Activated CD8-positive, alpha-beta memory T cell treated with anti-CD3 and anti-CD28 coated beads for 4 hours (primary cell): ENCODE data around the gene CEACAM3.
A peak's percentile ranks its signal among the peaks of the same experiment; 100 is the strongest.
"Not testable (repeated sequence)": the region's sequence is repeated elsewhere in the genome, so short reads cannot be mapped to it uniquely, and the experiment has no call there.

Source experiments
- DNase-seq, 2 donors: peaks; one replicate each; pipeline ENCODE4 v3.0.0-alpha.2; 2020; ENCODE audit warnings: low read depth in 2 of 2

CEACAM3 gene

GRCh38 chr19:41796362-41796761, at the start of gene CEACAM3:
TSS of gene CEACAM3 (plus strand) at chr19:41796587. CDS start at chr19:41796678, 91 bp downstream.
- DNase-seq, result no peak

GRCh38 chr19:41746593-41747227, 49.7 kb upstream of the CEACAM3 start:
- DNase-seq, result peak; percentile 9 to 10

GRCh38 chr19:41748012-41748411, 48.4 kb upstream of the CEACAM3 start:
- no peak for DNase-seq

- not testable (repeated sequence) for DNase-seq
Observed at GRCh38 chr19:41750248-41751134, 45.9 kb upstream of the CEACAM3 start.

- peak; percentile 38 to 50 for DNase-seq
Observed at GRCh38 chr19:41753159-41753558, 43.2 kb upstream of the CEACAM3 start.

- DNase-seq, result peak; percentile 41 to 49
Observed at GRCh38 chr19:41753936-41754529, 42.4 kb upstream of the CEACAM3 start.

GRCh38 chr19:41755328-41755913, 41.0 kb upstream of the CEACAM3 start, which contains the start of gene CEACAM6:
TSS of gene CEACAM6 (plus strand) at chr19:41755530. CDS start at chr19:41755639, 109 bp downstream.
- DNase-seq, result no peak

- no peak for DNase-seq
Observed at GRCh38 chr19:41758846-41759245, 37.5 kb upstream of the CEACAM3 start.

- no peak for DNase-seq
Observed at GRCh38 chr19:41767115-41767514, 29.3 kb upstream of the CEACAM3 start.

- DNase-seq, result not testable (repeated sequence)
Observed at GRCh38 chr19:41768105-41768504, 28.3 kb upstream of the CEACAM3 start.

GRCh38 chr19:41769608-41770007, 26.8 kb upstream of the CEACAM3 start:
- no peak for DNase-seq

- DNase-seq, result no peak
Observed at GRCh38 chr19:41771410-41771809, 25.0 kb upstream of the CEACAM3 start.

GRCh38 chr19:41774515-41774980, 21.8 kb upstream of the CEACAM3 start:
- peak in 1 of 2 donors; percentile 24 for DNase-seq

GRCh38 chr19:41776700-41777099, 19.7 kb upstream of the CEACAM3 start:
- no peak for DNase-seq

GRCh38 chr19:41783612-41784011, 12.8 kb upstream of the CEACAM3 start:
- no peak for DNase-seq

- DNase-seq, result no peak
Observed at GRCh38 chr19:41784312-41784711, 12.1 kb upstream of the CEACAM3 start.

- DNase-seq, result no peak
Observed at GRCh38 chr19:41784743-41785142, 11.6 kb upstream of the CEACAM3 start.

- DNase-seq, result peak; percentile 40 to 54
Observed at GRCh38 chr19:41785653-41786052, 10.7 kb upstream of the CEACAM3 start.

- DNase-seq, result no peak
Observed at GRCh38 chr19:41787055-41787454, 9.3 kb upstream of the CEACAM3 start.

GRCh38 chr19:41788518-41788917, 7.9 kb upstream of the CEACAM3 start:
- not testable (repeated sequence) for DNase-seq

- DNase-seq, result not testable (repeated sequence)
Observed at GRCh38 chr19:41789053-41789452, 7.3 kb upstream of the CEACAM3 start.
